Stimulated activated CD8-positive, alpha-beta memory T cell treated with anti-CD3 and anti-CD28 coated beads, Interleukin-4, amount 100 ng/mL, for 4 hours (primary cell): ENCODE data around the gene UGGT2.
"Not testable (repeated sequence)": the region's sequence is repeated elsewhere in the genome, so short reads cannot be mapped to it uniquely, and the experiment has no call there.

Source experiments
- DNase-seq, 2 donors: peaks; one replicate each; pipeline ENCODE4 v3.0.0-alpha.2; 2020; ENCODE audit warnings: low read depth in 2 of 2, low spot score in 1 of 2

UGGT2 gene

GRCh38 chr13:96051946-96052345 lies 1.3 kb downstream of the UGGT2 start:
- not testable (repeated sequence) for DNase-seq

GRCh38 chr13:96051491-96051890 lies 1.7 kb downstream of the UGGT2 start:
- not testable (repeated sequence) for DNase-seq

GRCh38 chr13:96050955-96051354 lies 2.2 kb downstream of the UGGT2 start:
- not testable (repeated sequence) for DNase-seq

GRCh38 chr13:96046449-96047126 lies 6.6 kb downstream of the UGGT2 start:
- DNase-seq = not testable (repeated sequence)

- no peak for DNase-seq
These were observed 9.0 kb downstream of the UGGT2 start for GRCh38 chr13:96044238-96044637.

- DNase-seq = no peak
These were observed 11.7 kb downstream of the UGGT2 start for GRCh38 chr13:96041326-96042110.

- no peak for DNase-seq
These were observed 16.7 kb downstream of the UGGT2 start for GRCh38 chr13:96036515-96036914.

- DNase-seq = no peak
These were observed 18.5 kb downstream of the UGGT2 start for GRCh38 chr13:96034662-96035061.

- no peak for DNase-seq
These were observed 19.8 kb downstream of the UGGT2 start for GRCh38 chr13:96033220-96034015.

GRCh38 chr13:96032717-96033116 lies 20.5 kb downstream of the UGGT2 start:
- no peak for DNase-seq

- DNase-seq = no peak
These were observed 24.2 kb downstream of the UGGT2 start for GRCh38 chr13:96029002-96029401.

GRCh38 chr13:96027496-96027895 lies 25.7 kb downstream of the UGGT2 start:
- no peak for DNase-seq

- no peak for DNase-seq
These were observed 27.9 kb downstream of the UGGT2 start for GRCh38 chr13:96025283-96025682.

- no peak for DNase-seq
These were observed 32.3 kb downstream of the UGGT2 start for GRCh38 chr13:96020931-96021330.

GRCh38 chr13:96020155-96020575 lies 33.0 kb downstream of the UGGT2 start:
- no peak for DNase-seq

GRCh38 chr13:96018135-96018534 lies 35.1 kb downstream of the UGGT2 start:
- no peak for DNase-seq

GRCh38 chr13:96011291-96011872 lies 41.8 kb downstream of the UGGT2 start:
- no peak for DNase-seq

- no peak for DNase-seq
These were observed 49.9 kb downstream of the UGGT2 start for GRCh38 chr13:96003304-96003703.

GRCh38 chr13:96002322-96003131 lies 50.7 kb downstream of the UGGT2 start:
- DNase-seq = no peak

- no peak for DNase-seq
These were observed 53.1 kb downstream of the UGGT2 start for GRCh38 chr13:96000069-96000468.

- DNase-seq = no peak
These were observed 65.4 kb downstream of the UGGT2 start for GRCh38 chr13:95987841-95988240.
